Stimulated activated CD4-positive, alpha-beta T cell treated with anti-CD3 and anti-CD28 coated beads, Interleukin-2, amount 100 ng/mL, for 24 hours (primary cell): ENCODE data around the gene TBXA2R.
"Not testable (repeated sequence)": the region's sequence is repeated elsewhere in the genome, so short reads cannot be mapped to it uniquely, and the experiment has no call there.

Source experiments
- DNase-seq, 2 donors: peaks; one replicate each; pipeline ENCODE4 v3.0.0-alpha.2; 2020

The TBXA2R gene

GRCh38 chr19:3606690-3607289 lies at the start of gene TBXA2R:
TBXA2R (minus strand) TSS chr19:3606875; CDS start chr19:3600634, 6,241 bp downstream.
- DNase-seq = peak; percentile 72 to 77

GRCh38 chr19:3656073-3656746 lies 49.5 kb upstream of the TBXA2R start:
- DNase-seq = no peak

- DNase-seq = no peak
These were observed 48.9 kb upstream of the TBXA2R start for GRCh38 chr19:3655402-3656072.

- peak in 1 of 2 donors; percentile 20 for DNase-seq
These were observed 47.3 kb upstream of the TBXA2R start for GRCh38 chr19:3653865-3654513.

DNA sequence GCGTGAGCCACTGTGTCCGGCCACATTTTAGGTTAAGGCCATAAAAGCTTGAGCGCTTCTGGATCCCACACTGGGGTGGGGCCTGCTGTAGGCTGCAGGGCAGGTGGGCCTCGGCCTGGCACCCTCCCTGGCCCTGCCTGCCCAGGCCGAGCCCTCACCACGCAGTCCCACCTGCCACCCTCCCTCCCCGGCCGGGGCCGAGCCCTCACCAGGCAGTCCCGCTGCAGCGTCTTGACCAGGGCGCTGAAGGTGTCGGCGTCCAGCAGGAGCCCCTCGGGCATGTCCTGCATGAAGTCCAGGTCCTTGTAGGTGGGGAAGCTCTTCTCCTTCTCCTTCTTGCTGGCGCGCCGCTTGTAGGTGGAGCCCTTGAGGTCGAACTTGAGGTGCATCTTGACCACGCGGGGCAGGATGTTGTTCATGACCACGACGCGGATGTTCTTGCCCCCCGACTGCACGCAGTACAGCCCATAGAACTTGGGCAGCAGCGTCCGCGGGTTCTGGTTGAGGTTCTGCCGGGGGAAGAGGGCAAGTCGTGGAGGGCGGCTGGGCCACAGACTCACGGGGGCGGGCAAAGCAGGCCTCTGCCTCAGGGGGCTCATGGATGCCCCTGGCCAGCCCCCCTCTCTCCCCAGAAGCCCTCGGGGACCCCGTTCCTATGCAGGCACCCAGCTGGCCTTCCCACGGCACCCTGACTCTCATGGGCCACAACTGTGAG lies 46.6 kb upstream of the TBXA2R start:
- no peak for DNase-seq

GRCh38 chr19:3652422-3652821 lies 45.7 kb upstream of the TBXA2R start:
- DNase-seq = no peak

DNA sequence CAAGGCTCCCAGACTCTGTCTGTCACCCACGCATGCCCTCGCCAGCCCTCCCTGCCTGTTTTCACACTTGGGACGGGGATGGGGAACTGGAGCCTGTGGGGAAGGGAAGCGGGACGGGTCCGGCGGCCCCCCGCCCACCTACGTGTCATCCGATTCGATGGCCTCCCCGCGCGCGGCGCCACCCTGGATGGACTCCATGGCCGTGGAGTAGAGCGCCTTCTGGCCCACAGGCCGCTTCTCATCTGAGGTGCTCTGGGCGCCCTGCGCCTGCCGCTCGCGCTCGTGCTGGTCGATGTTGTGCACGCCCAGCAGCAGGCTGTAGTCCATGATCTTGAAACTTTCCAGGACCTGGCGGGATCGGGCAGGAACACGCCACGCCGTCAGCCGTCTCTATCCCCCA lies 45.0 kb upstream of the TBXA2R start:
- no peak for DNase-seq

DNA sequence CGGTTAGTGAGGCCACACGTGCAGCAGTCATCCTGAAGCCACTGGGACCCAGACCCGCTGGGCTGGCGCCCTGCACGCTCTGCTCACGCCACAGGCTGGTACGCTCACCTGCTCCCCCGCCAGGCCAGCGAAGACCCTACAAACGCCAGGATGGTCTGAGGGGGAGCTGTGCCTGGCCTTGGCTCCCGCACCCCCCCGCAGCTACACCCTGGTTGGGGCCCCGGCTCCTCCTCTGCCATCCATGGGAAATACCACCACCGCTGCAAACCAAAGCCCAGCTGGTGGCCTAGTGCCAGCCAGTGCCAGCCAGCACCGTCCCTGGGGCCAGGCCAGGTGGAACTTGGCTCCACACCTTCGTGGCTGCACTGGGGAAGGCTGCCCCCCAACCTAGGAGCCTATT lies 43.2 kb upstream of the TBXA2R start:
- DNase-seq = no peak

GRCh38 chr19:3648037-3648905 lies 41.6 kb upstream of the TBXA2R start:
- no peak for DNase-seq

- DNase-seq = not testable (repeated sequence)
These were observed 40.4 kb upstream of the TBXA2R start for GRCh38 chr19:3647102-3647501.

- DNase-seq = no peak
These were observed 39.8 kb upstream of the TBXA2R start for GRCh38 chr19:3646336-3647092.

DNA sequence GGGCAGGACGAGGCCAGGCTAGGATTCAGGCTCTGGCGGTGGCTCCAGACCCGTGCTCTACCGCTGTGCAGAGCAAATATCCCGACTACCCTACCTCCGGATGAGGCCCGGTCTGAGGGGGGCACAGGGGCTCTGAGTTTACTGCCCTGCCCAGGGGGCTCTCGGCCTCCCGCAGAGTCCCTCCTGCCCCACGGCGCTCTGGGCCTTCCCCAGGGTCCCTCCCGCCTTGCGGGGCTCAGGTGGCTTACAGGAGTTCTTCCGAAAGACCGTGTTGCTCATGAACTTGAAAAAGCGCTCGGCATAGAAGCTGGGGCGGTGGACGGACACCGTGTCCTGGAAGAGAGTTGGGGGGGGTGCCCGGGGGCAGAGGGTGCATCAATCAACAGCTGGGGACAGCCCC lies 39.1 kb upstream of the TBXA2R start:
- no peak for DNase-seq

DNA sequence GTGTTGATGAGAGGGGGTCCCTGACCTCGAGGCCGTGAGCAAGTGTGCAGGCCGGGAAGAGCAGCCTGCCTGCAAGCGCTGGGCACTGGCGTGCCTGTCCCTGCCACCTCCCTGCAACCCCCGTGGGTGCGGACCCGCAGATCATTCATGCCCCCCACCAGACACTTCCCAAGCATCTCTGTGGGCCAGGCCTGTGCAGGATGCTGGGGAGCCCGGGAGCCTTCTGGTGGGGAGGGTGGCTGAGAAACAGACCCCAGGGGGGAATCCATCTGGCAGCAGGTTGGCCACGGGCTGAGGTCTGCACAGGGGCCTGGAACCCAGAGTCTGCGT lies 38.4 kb upstream of the TBXA2R start:
- no peak for DNase-seq

GRCh38 chr19:3644351-3645066 lies 37.8 kb upstream of the TBXA2R start:
- DNase-seq = no peak

DNA sequence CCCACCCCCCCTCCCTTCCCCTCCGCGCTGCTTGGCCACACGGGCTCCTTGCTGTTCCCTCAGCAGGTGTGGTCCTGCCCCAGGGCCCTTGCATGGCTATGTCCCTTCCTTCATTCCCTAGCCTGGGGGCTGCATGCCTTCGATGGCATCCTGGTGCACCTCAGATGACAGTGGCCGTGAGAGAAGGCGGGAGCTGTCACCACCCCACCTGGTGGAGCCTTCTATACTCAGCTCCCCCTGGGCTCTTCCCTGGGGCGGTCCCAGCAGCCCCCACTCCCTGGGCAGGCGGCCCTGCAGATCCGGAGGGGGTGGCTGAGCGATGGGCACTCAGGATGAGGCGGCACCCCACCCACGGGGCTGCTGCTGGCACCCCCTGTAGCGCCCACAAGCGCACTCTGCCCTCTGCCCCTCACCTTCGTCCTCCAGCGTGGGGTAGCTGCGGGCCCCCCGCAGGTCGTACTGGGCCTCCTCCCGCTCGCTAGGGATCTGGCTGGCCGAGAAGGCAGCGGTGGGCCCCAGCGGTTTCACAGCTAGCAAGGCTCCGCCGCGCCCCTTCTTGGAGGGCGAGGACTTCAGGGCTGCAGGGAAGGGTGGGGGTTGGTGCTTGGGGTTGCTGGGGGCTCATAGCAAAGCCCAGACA lies 37.1 kb upstream of the TBXA2R start:
- DNase-seq = no peak

DNA sequence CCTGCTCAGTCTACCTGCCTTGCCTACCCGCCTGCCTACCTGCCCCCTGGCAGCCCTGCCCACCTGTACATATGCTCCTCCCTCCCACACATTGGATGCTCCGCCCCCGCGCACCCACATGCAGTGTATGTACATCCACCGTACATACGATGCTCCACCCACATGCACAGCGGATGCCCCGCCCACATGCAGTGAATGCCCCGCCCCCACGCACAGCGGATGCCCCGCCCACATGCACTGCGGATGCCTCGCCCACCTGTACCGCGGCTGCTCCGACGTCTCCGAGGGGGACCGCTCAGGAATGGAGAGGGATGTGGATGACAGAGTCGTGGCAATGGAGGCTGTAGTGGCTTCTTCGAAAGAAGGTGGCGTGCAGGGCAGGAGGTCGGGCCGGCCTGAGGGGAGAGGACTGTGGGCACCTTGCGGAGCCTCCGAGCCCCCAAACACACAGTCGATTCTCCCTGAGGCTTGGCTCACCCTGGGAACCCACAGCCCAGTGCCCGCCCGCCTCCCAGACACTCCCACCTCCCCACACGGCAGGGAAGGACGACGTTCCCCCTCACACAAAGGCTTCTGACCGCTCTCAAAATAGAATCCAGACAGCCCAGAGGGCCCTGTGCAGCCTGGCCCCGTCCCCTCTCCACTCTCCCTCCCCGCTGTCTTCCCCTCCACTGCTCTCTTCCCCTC lies 36.5 kb upstream of the TBXA2R start:
- peak; percentile 27 to 43 for DNase-seq

DNA sequence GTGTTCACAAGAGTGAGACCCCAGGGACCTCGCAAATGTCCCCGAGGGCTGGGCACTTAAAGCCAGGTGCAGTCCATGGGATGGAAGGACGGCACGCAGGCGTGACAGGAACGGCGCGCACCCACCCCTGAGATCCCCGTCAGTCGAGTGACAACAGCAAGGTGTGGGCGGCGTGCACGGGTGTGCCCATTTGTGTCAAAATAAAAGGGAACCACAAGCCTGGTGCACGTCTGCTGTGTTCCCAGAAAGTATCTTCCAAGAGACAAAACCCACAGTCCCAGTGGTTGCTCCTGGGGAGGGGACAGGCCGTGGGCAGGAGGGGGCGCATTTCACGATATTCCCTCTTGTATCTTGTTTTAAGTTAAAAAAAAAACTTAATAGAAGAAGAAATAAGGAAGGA lies 35.6 kb upstream of the TBXA2R start:
- DNase-seq = no peak

DNA sequence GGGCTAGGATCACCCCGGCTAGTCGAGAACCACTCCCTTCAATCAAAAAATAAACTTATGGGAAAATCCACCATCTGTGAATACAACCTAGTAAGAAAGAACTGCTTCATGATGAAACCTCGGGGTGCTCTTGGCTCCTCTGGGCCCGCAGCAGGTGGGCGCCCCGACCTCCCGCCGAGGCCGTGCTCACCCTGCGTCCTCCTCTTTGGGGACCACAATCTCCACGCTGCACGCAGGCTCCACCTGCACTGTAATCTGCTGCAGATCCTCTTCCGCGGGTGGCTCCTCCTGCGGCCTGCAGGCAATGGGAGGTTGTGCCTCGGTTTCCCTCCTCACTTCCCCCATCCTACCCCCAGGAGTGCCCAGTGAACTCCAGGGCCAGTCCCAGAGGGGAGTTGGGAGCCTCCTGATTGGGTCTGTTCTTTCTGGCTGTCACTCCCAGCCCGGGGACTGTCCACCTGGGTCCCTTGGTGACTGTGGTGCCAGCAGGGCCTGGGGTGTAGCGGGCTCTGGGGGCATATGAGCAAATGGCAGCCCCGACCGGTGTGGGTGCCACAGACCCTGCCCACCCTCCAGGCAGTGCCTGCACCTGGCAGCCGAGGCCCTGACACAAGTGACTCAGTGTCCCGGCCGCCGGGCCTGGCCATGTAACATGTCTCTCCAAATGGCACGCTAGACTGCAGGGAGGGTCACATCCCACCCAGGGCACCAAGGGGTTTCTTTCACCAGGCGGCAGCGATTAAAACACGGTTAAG lies 35.0 kb upstream of the TBXA2R start:
- no peak for DNase-seq

DNA sequence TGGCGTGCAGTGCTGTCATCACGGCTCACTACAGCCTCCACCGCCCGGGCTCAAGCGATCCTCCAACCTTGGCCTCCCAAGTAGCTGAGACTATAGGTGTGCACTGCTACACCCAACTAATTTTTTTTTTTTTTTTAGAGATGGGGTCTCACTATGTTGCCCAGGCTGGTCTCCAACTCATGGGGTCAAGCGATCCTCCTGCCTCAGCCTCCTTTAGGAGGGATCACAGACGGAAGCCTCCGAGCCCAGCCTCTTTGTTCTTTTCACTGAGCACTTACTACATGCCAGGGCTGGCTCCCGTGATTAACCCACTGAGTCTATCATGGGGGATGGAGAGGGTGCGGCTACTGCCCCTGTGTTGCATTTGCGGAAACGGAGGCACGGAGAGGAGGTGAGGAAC lies 32.8 kb upstream of the TBXA2R start:
- no peak for DNase-seq
